Trophoblast cell (in vitro differentiated cells and primary cell): ENCODE measurements around the gene SKP2.

Experiments used
- DNase-seq, 2 donors: peaks; one replicate each; pipeline ENCODE4 v3.0.0-alpha.2; 2016
- H2AFZ ChIP-seq: 2 replicates; pipeline ENCODE4 v1.6.1; 2013; ENCODE audit warnings: low read length, moderate library complexity, mild to moderate bottlenecking; ENCODE audit not compliant: insufficient read depth, poor library complexity
- H2AK5ac ChIP-seq: 2 replicates; pipeline ENCODE4 v1.6.1; 2013; ENCODE audit warnings: mild to moderate bottlenecking, low read length
- H2BK120ac ChIP-seq: 2 replicates; pipeline ENCODE4 v1.6.1; 2013; ENCODE audit warnings: low read length, mild to moderate bottlenecking, moderate library complexity; ENCODE audit not compliant: insufficient read depth, poor library complexity
- H2BK12ac ChIP-seq: 2 replicates; pipeline ENCODE4 v1.6.1; 2013; ENCODE audit warnings: mild to moderate bottlenecking, low read length, moderate library complexity
- H2BK5ac ChIP-seq: 2 replicates; pipeline ENCODE4 v1.6.1; 2013; ENCODE audit warnings: low read length, low read depth, moderate library complexity, mild to moderate bottlenecking; ENCODE audit not compliant: poor library complexity
- H3K14ac ChIP-seq: 2 replicates; pipeline ENCODE4 v1.6.1; 2013; ENCODE audit warnings: mild to moderate bottlenecking, low read length
- H3K18ac ChIP-seq: 2 replicates; pipeline ENCODE4 v1.6.1; 2013; ENCODE audit warnings: mild to moderate bottlenecking, low read length
- H3K23ac ChIP-seq: 2 replicates; pipeline ENCODE4 v1.6.1; 2013; ENCODE audit warnings: low read length
- H3K27ac ChIP-seq: 2 replicates; pipeline ENCODE4 v1.5.1; 2013; ENCODE audit warnings: low read depth, mild to moderate bottlenecking, inconsistent platforms, low read length, moderate library complexity
- H3K27me3 ChIP-seq: 2 replicates; pipeline ENCODE4 v1.6.1; 2013; ENCODE audit warnings: inconsistent platforms, mild to moderate bottlenecking, low read length, moderate library complexity; ENCODE audit not compliant: insufficient read depth
- H3K36me3 ChIP-seq, 2 experiments: 1 replicate in 1 of 2; 2 replicates in 1 of 2; pipeline ENCODE4 v1.6.1; 2013; ENCODE audit warnings: low read length in 2 of 2, mild to moderate bottlenecking in 2 of 2, moderate library complexity in 1 of 2; ENCODE audit not compliant: insufficient read depth in 2 of 2, control insufficient read depth in 1 of 2
- H3K4ac ChIP-seq: 2 replicates; pipeline ENCODE4 v1.6.1; 2013; ENCODE audit warnings: low read depth, mild to moderate bottlenecking, low read length, moderate library complexity
- H3K4me1 ChIP-seq, 2 experiments: 1 replicate in 1 of 2; 2 replicates in 1 of 2; pipeline ENCODE4 v1.6.1; 2013; ENCODE audit warnings: low read length in 2 of 2, mild to moderate bottlenecking in 2 of 2, moderate library complexity in 1 of 2; ENCODE audit not compliant: insufficient read depth in 2 of 2, control insufficient read depth in 1 of 2
- H3K4me2 ChIP-seq: 2 replicates; pipeline ENCODE4 v1.6.1; 2013; ENCODE audit warnings: inconsistent platforms, mild to moderate bottlenecking, low read length, moderate library complexity
- H3K4me3 ChIP-seq: 2 replicates; pipeline ENCODE4 v1.5.1; 2013; ENCODE audit warnings: mild to moderate bottlenecking, low read depth, low read length, inconsistent platforms
- H3K79me1 ChIP-seq: one replicate; pipeline ENCODE4 v1.6.1; 2013; ENCODE audit warnings: low read length
- H3K79me2 ChIP-seq: 2 replicates; pipeline ENCODE4 v1.6.1; 2013; ENCODE audit warnings: low read length, mild to moderate bottlenecking; ENCODE audit not compliant: control insufficient read depth, insufficient read depth, poor library complexity
- H3K9ac ChIP-seq: 2 replicates; pipeline ENCODE4 v1.6.1; 2013; ENCODE audit warnings: mild to moderate bottlenecking, low read length
- H3K9me3 ChIP-seq: 2 replicates; pipeline ENCODE4 v1.6.1; 2013; ENCODE audit warnings: low read depth, mild to moderate bottlenecking, control low read depth, inconsistent platforms, low read length; ENCODE audit not compliant: insufficient read depth
- H4K12ac ChIP-seq: 2 replicates; pipeline ENCODE4 v1.6.1; 2013; ENCODE audit warnings: low read depth, mild to moderate bottlenecking, low read length, moderate library complexity
- H4K8ac ChIP-seq: 2 replicates; pipeline ENCODE4 v1.6.1; 2013; ENCODE audit warnings: low read depth, mild to moderate bottlenecking, low read length, moderate library complexity
- H4K91ac ChIP-seq: one replicate; pipeline ENCODE4 v1.6.1; 2013; ENCODE audit warnings: low read depth, mild to moderate bottlenecking, low read length, moderate library complexity
- WGBS: extraction: QIAGEN DNeasy Blood & Tissue Kit; methylation state at CpG from one replicate; pipeline ENCODE4 v1.1.7; 2013; ENCODE audit warnings: missing lambda C conversion rate; ENCODE audit not compliant: insufficient read length, insufficient coverage; ENCODE audit errors: extremely low coverage; 5-methylcytosine and 5-hydroxymethylcytosine counted together

Gene SKP2

GRCh38 chr5:36146390-36146789 lies 5.5 kb upstream of the SKP2 start:
- no peak overlapping the region for H2BK120ac ChIP-seq
- H3K4me2 ChIP-seq = no peak overlapping the region
- H4K8ac ChIP-seq = no peak overlapping the region
- H3K27ac ChIP-seq = no peak overlapping the region
- H3K27me3 ChIP-seq = no peaks in the 10 kb centered on the region
- DNase-seq = no peak
- H3K9ac ChIP-seq = no peak overlapping the region
- no peak overlapping the region for H3K23ac ChIP-seq
- H2BK5ac ChIP-seq = no peak overlapping the region
- no peak overlapping the region for H3K14ac ChIP-seq
- H2AK5ac ChIP-seq = no peak overlapping the region
- H4K12ac ChIP-seq = no peak overlapping the region
- H3K79me1 ChIP-seq = peaks cover under 1% of the 10 kb centered on the region
- H2BK12ac ChIP-seq = no peak overlapping the region
- H3K18ac ChIP-seq = no peak overlapping the region
- H3K36me3 ChIP-seq = peaks cover 0 to 2% of the 10 kb centered on the region in 2 experiments
- H4K91ac ChIP-seq = no peak overlapping the region
- no peaks in the 10 kb centered on the region for H3K79me2 ChIP-seq
- H2AFZ ChIP-seq = no peak overlapping the region
- no peak overlapping the region for H3K4me3 ChIP-seq
- peaks cover 0 to 2% of the 10 kb centered on the region in 2 experiments for H3K4me1 ChIP-seq
- H3K9me3 ChIP-seq = no peaks in the 10 kb centered on the region
- WGBS = no CpG with 5 or more reads among the region's 3 CpGs
- no peak overlapping the region for H3K4ac ChIP-seq

GRCh38 chr5:36147681-36148080 lies 4.2 kb upstream of the SKP2 start:
- Histone ChIP-seq H3K9ac (no peak overlapping the region), H3K18ac (no peak overlapping the region)

GRCh38 chr5:36150676-36151433 lies 1.1 kb upstream of the SKP2 start:
- DNase-seq = peak; percentile 43 to 54
- Histone ChIP-seq H3K36me3 (peaks cover 4 to 7% of the 10 kb centered on the region in 2 experiments), H3K4ac (no peak overlapping the region), H3K4me2 (peak overlapping the region; percentile 84), H4K12ac (no peak overlapping the region), H3K27ac (peak overlapping the region; percentile 54), H2BK5ac (no peak overlapping the region), H3K79me1 (peaks cover 19% of the 10 kb centered on the region), H3K18ac (no peak overlapping the region), H2AK5ac (no peak overlapping the region), H4K8ac (peak overlapping the region; percentile 55), H2BK12ac (no peak overlapping the region), H3K4me3 (peak overlapping the region; percentile 95), H3K4me1 (peaks cover 13 to 17% of the 10 kb centered on the region in 2 experiments), H2BK120ac (no peak overlapping the region), H3K27me3 (no peaks in the 10 kb centered on the region), H4K91ac (no peak overlapping the region), H3K14ac (no peak overlapping the region), H3K9ac (peak overlapping the region; percentile 83), H3K79me2 (peaks cover 10% of the 10 kb centered on the region), H3K9me3 (no peaks in the 10 kb centered on the region), H3K23ac (no peak overlapping the region), H2AFZ (peak overlapping the region; percentile 86)
- no CpG with 5 or more reads among the region's 23 CpGs for WGBS

More at GRCh38 chr5:36147681-36148080, 4.2 kb upstream of the SKP2 start:
- no peaks in the 10 kb centered on the region for H3K9me3 ChIP-seq
- no CpG with 5 or more reads among the region's 2 CpGs for WGBS
- H3K4me3 ChIP-seq = no peak overlapping the region
- H3K23ac ChIP-seq = no peak overlapping the region
- no peak overlapping the region for H4K8ac ChIP-seq
- no peak overlapping the region for H3K4me2 ChIP-seq
- no peak overlapping the region for H3K27ac ChIP-seq
- peaks cover 7% of the 10 kb centered on the region for H3K79me1 ChIP-seq
- H3K79me2 ChIP-seq = peaks cover 2% of the 10 kb centered on the region
- no peak overlapping the region for H4K12ac ChIP-seq
- no peak overlapping the region for H2AFZ ChIP-seq
- H3K14ac ChIP-seq = no peak overlapping the region
- H3K36me3 ChIP-seq = peaks cover 0 to 1% of the 10 kb centered on the region in 2 experiments
- H3K4ac ChIP-seq = no peak overlapping the region
- DNase-seq = peak in 1 of 2 donors; percentile 33
- H3K27me3 ChIP-seq = no peaks in the 10 kb centered on the region
- H4K91ac ChIP-seq = no peak overlapping the region
- peaks cover 0 to 2% of the 10 kb centered on the region in 2 experiments for H3K4me1 ChIP-seq
- H2BK12ac ChIP-seq = no peak overlapping the region
- no peak overlapping the region for H2BK5ac ChIP-seq
- H2BK120ac ChIP-seq = no peak overlapping the region
- no peak overlapping the region for H2AK5ac ChIP-seq

DNA sequence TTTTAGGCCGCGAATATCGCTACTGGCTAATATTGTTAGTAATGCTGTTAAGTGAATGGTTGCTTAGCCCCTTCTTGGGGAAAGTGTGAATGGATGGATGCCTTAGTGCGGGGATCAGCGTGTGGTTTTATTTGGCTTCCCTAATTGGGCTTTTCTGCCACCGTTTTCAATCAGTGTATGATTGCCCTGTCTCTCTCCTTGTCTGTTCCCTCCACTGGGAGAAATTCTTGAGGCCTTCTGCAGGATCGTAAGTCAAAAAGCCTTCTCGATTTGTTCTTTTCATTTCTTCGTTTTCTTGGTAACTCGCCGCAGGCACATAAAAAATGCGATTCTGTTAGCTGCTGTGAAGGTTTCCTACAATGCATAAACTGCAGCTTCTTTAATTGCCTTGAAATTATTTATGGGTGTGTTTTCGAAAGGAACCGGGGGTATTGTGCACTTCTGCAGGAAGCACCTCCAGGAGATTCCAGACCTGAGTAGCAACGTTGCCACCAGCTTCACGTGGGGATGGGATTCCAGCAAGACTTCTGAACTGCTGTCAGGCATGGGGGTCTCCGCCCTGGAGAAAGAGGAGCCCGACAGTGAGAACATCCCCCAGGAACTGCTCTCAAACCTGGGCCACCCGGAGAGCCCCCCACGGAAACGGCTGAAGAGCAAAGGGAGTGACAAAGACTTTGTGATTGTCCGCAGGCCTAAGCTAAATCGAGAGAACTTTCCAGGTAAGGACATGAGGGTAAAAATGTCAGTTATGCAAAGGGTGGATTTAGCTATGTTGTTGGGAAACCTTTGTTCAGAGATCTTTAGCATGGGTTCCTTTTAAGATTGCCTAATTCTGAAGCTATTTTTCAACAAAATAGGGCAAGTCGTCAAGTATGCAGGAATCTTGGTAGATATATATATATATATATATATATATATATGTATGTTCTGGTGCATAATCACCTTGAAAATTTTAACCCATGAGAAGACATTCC lies 700 bp downstream of the SKP2 start:
- Histone ChIP-seq H3K14ac (peak overlapping the region; percentile 10), H3K27me3 (no peaks in the 10 kb centered on the region)
- no CpG with 5 or more reads among the region's 24 CpGs for WGBS

More for the DNA sequence above, 700 bp downstream of the SKP2 start:
- Histone ChIP-seq H3K79me1 (peaks cover 27% of the 10 kb centered on the region), H3K4me3 (peak overlapping the region; percentile 95), H3K9me3 (no peaks in the 10 kb centered on the region), H2BK120ac (peak overlapping the region; percentile 79), H3K27ac (peak overlapping the region; percentile 63), H3K18ac (peak overlapping the region; percentile 4), H3K9ac (peak overlapping the region; percentile 92), H3K36me3 (peaks cover 4 to 7% of the 10 kb centered on the region in 2 experiments), H4K91ac (peak overlapping the region; percentile 65), H2BK12ac (no peak overlapping the region), H3K4me1 (peaks cover 18 to 28% of the 10 kb centered on the region in 2 experiments), H2BK5ac (peak overlapping the region; percentile 74), H3K79me2 (peaks cover 10% of the 10 kb centered on the region), H3K4me2 (peak overlapping the region; percentile 83), H2AK5ac (no peak overlapping the region), H4K8ac (peak overlapping the region; percentile 33), H4K12ac (peak overlapping the region; percentile 49), H3K4ac (peak overlapping the region; percentile 42), H2AFZ (no peak overlapping the region), H3K23ac (no peak overlapping the region)
- peak; percentile 47 to 94 for DNase-seq
